ENCODE measurements around the gene CISD1. TPM values are rescaled to one million over a fixed set of nuclear protein-coding genes. Genes with fewer than 3 reads are reported as not detected.
"Not testable (repeated sequence)": the region's sequence is repeated elsewhere in the genome, so short reads cannot be mapped to it uniquely, and the experiment has no call there.

CISD1 gene
- total RNA-seq, 1 donor from 2014 or later = 41.4 TPM

DNA sequence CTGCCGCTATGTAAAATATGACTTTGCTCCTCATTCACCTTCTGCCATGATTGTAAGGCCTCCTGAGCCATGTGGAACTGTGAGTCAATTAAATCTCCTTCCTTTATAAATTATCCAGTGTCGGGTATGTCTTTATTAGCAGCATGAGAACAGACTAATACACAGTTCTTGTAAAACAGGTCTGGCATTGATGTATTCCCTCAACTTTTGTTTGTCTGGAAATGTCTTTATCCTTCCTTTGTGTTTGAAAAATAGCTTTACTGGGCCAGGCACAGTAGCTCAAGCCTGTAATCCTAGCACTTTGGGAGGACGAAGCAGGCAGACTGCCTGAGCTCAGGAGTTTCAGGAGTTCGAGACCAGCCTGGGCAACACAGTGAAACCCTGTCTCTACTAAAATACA lies 15.8 kb upstream of the CISD1 start:
- TF ChIP-seq, protein P1, sequence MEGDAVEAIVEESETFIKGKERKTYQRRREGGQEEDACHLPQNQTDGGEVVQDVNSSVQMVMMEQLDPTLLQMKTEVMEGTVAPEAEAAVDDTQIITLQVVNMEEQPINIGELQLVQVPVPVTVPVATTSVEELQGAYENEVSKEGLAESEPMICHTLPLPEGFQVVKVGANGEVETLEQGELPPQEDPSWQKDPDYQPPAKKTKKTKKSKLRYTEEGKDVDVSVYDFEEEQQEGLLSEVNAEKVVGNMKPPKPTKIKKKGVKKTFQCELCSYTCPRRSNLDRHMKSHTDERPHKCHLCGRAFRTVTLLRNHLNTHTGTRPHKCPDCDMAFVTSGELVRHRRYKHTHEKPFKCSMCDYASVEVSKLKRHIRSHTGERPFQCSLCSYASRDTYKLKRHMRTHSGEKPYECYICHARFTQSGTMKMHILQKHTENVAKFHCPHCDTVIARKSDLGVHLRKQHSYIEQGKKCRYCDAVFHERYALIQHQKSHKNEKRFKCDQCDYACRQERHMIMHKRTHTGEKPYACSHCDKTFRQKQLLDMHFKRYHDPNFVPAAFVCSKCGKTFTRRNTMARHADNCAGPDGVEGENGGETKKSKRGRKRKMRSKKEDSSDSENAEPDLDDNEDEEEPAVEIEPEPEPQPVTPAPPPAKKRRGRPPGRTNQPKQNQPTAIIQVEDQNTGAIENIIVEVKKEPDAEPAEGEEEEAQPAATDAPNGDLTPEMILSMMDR (conservative IDR thresholded peaks at IDR 0.05) = no peak
- Mint-ChIP-seq H3K4me1 (ENCODE audit: unreplicated experiment) (no peaks in the 10 kb centered on the region), H3K27ac (no peak overlapping the region), H3K4me3 (no peak overlapping the region), H3K36me3 (peaks cover 30% of the 10 kb centered on the region), H3K27me3 (no peaks in the 10 kb centered on the region), H3K9me3 (peaks cover 11% of the 10 kb centered on the region)
- DNase-seq (ENCODE audit: extremely low spot score, unreplicated experiment) = no peak

GRCh38 chr10:58254644-58255043 lies 14.3 kb upstream of the CISD1 start:
- no peak for DNase-seq (ENCODE audit: extremely low spot score, unreplicated experiment)
- Mint-ChIP-seq H3K27ac (no peak overlapping the region), H3K36me3 (peaks cover 34% of the 10 kb centered on the region), H3K4me1 (ENCODE audit: unreplicated experiment) (no peaks in the 10 kb centered on the region), H3K9me3 (peaks cover 6% of the 10 kb centered on the region), H3K27me3 (no peaks in the 10 kb centered on the region), H3K4me3 (no peak overlapping the region)
- TF ChIP-seq, protein P1 (conservative IDR thresholded peaks at IDR 0.05) = no peak

- not testable (repeated sequence) for DNase-seq (ENCODE audit: extremely low spot score, unreplicated experiment)
Observed at GRCh38 chr10:58256013-58256780, 12.8 kb upstream of the CISD1 start.

DNA sequence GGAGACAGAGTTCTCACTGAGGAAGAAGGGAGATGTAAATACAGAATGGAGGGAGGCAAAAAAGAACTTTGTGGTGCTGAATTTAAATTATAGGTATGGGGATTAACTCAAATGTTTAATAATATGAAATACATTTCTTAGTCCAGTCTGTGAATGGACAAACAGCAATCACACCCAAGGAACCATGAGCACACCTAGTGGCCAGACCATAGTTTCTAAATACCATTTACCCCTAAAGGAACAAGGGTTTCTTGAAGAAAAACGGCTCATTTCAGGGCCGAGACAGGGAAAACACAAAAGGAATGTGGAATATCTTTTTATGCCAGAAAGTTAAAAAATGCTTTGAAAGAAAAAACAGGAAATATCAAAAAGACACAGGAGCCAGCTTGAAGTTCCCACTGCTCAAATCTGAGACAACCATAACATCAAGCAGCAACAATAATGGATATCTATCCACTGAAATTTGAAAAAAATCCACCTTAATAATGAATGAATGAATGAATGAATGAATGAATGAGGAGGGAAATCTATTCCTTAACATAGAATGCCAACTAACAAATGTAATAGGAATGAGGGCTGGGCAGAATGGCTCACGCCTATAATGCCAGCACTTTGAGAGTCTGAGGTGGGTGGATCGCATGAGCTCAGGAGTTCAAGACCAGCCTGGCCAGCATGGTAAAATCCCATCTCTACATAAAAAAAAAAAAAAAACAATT lies 9.8 kb upstream of the CISD1 start:
- no peak for DNase-seq (ENCODE audit: extremely low spot score, unreplicated experiment)
- peaks cover 3% of the 10 kb centered on the region for H3K4me1 Mint-ChIP-seq (ENCODE audit: unreplicated experiment)
- peaks cover 26% of the 10 kb centered on the region for H3K36me3 Mint-ChIP-seq
- TF ChIP-seq, protein P1 (conservative IDR thresholded peaks at IDR 0.05) = peak; percentile 36
- no peak overlapping the region for H3K4me3 Mint-ChIP-seq
- peaks cover 3% of the 10 kb centered on the region for H3K9me3 Mint-ChIP-seq
- H3K27me3 Mint-ChIP-seq = no peaks in the 10 kb centered on the region
- H3K27ac Mint-ChIP-seq = no peak overlapping the region

More at GRCh38 chr10:58256013-58256780, 12.8 kb upstream of the CISD1 start:
- peaks cover 34% of the 10 kb centered on the region for H3K36me3 Mint-ChIP-seq
- not testable (repeated sequence) for H3K4me3 Mint-ChIP-seq; H3K27me3 Mint-ChIP-seq; H3K9me3 Mint-ChIP-seq; H3K27ac Mint-ChIP-seq; H3K4me1 Mint-ChIP-seq (ENCODE audit: unreplicated experiment)

GRCh38 chr10:58260334-58260733 lies 8.6 kb upstream of the CISD1 start:
- Mint-ChIP-seq H3K9me3 (no peaks in the 10 kb centered on the region), H3K27me3 (no peaks in the 10 kb centered on the region), H3K36me3 (peaks cover 24% of the 10 kb centered on the region), H3K4me1 (ENCODE audit: unreplicated experiment) (peaks cover 12% of the 10 kb centered on the region), H3K4me3 (no peak overlapping the region), H3K27ac (no peak overlapping the region)
- no peak for DNase-seq (ENCODE audit: extremely low spot score, unreplicated experiment)
- TF ChIP-seq, protein P1 (conservative IDR thresholded peaks at IDR 0.05) = no peak

DNA sequence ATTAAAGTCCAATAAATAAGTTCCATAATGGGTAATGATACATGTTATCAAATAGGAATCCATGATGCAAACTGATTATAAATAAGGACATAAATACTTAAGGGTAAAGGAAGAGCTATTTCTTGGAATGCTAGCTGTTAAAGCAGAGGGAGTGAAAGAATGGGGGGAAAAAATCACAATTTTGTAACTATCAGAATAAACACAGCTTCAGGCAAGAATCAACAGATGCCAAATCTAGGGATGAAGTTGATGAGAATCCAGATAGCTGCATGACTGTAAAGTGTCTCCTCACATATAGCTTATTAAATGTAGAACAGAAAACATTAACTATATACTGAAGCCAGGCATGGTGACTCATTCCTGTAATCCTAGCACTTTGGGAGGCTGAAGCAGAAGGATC lies 6.2 kb upstream of the CISD1 start:
- peaks cover 25% of the 10 kb centered on the region for H3K4me1 Mint-ChIP-seq (ENCODE audit: unreplicated experiment)

More for the DNA sequence above, 6.2 kb upstream of the CISD1 start:
- Mint-ChIP-seq H3K27ac (no peak overlapping the region), H3K27me3 (no peaks in the 10 kb centered on the region), H3K9me3 (no peaks in the 10 kb centered on the region), H3K36me3 (peaks cover 10% of the 10 kb centered on the region), H3K4me3 (no peak overlapping the region)
- TF ChIP-seq, protein P1 (conservative IDR thresholded peaks at IDR 0.05) = no peak
- no peak for DNase-seq (ENCODE audit: extremely low spot score, unreplicated experiment)
